Smooth muscle cell (in vitro differentiated cells): ENCODE measurements around the gene CAPN8. TPM values are rescaled to one million over a fixed set of nuclear protein-coding genes. Genes with fewer than 3 reads are reported as not detected.
A peak's percentile ranks its signal among the peaks of the same experiment; 100 is the strongest.

Experiments
- DNase-seq: peaks from one replicate; lab custom pipeline; 2025; ENCODE audit not compliant: unreplicated experiment; lab: John Stamatoyannopoulos, UW
- H2AFZ ChIP-seq: fragments of 200-600 bp; sonication (generic); 2 replicates; pipeline ENCODE4 v1.6.0; 2016; ENCODE audit warnings: antibody characterized with exemption, low read depth, mild to moderate bottlenecking
- H3F3A ChIP-seq: fragments of 200-600 bp; sonication (generic); 2 replicates; pipeline ENCODE4 v1.6.0; 2017; ENCODE audit warnings: antibody characterized with exemption, low read depth
- H3K27ac ChIP-seq: fragments of 200-600 bp; sonication (generic); 2 replicates; pipeline ENCODE4 v1.5.1; 2016; ENCODE audit warnings: low read depth, mild to moderate bottlenecking
- H3K27me3 ChIP-seq: fragments of 200-600 bp; sonication (generic); 2 replicates; pipeline ENCODE4 v1.6.1; 2016; ENCODE audit warnings: low read depth, mild to moderate bottlenecking
- H3K36me3 ChIP-seq: fragments of 200-600 bp; sonication (generic); 2 replicates; pipeline ENCODE4 v1.5.1; 2016; ENCODE audit warnings: low read depth
- H3K4me1 ChIP-seq: fragments of 200-600 bp; sonication (generic); 2 replicates; pipeline ENCODE4 v1.5.1; 2016; ENCODE audit warnings: low read depth
- H3K4me2 ChIP-seq: fragments of 200-600 bp; sonication (generic); 2 replicates; pipeline ENCODE4 v1.6.0; 2016; ENCODE audit warnings: mild to moderate bottlenecking
- H3K4me3 ChIP-seq: fragments of 200-600 bp; sonication (generic); 2 replicates; pipeline ENCODE4 v1.5.1; 2016; ENCODE audit warnings: mild to moderate bottlenecking
- H3K79me2 ChIP-seq: fragments of 200-600 bp; sonication (generic); 2 replicates; pipeline ENCODE4 v1.6.0; 2016; ENCODE audit warnings: low read depth, mild to moderate bottlenecking
- H3K9ac ChIP-seq: fragments of 200-600 bp; sonication (generic); 2 replicates; pipeline ENCODE4 v1.6.0; 2016; ENCODE audit warnings: low read depth
- H3K9me3 ChIP-seq: fragments of 200-600 bp; sonication (generic); replicated peaks from 2 replicates; pipeline ENCODE4 v1.5.1; 2016; ENCODE audit warnings: low read depth
- H4K20me1 ChIP-seq: fragments of 200-600 bp; sonication (generic); 2 replicates; pipeline ENCODE4 v1.6.0; 2016; ENCODE audit warnings: low read depth
- WGBS: methylation state at CpG from one replicate; pipeline ENCODE4 v1.1.7; 2016; ENCODE audit warnings: low lambda C conversion rate; 5-methylcytosine and 5-hydroxymethylcytosine counted together
- polyA plus RNA-seq: library from polyadenylated mRNA; unstranded; fragments of >200 nt; fragmentation: Nextera tagmentation; extraction: Ambion mirVana; gene quantifications from 2 replicates; pipeline ENCODE4 v1.2.1, GENCODE V29; 2016
- total RNA-seq: library from RNA; depleted of rRNA; stranded (reverse); fragments of >200 nt; gene quantifications from 2 replicates; pipeline ENCODE4 v1.2.3, GENCODE V29; 2014
- TF ChIP-seq, protein P1 (sequence below): fragments of 200-600 bp; sonication (generic); IDR thresholded peaks from 2 replicates; pipeline ENCODE4 v1.5.1; 2017; ENCODE audit warnings: borderline replicate concordance, mild to moderate bottlenecking, antibody characterized with exemption; ENCODE audit not compliant: insufficient read depth, poor library complexity, severe bottlenecking

CAPN8 gene
- total and polyA plus RNA-seq, 2 experiments from 2014 or later = not detected

DNA sequence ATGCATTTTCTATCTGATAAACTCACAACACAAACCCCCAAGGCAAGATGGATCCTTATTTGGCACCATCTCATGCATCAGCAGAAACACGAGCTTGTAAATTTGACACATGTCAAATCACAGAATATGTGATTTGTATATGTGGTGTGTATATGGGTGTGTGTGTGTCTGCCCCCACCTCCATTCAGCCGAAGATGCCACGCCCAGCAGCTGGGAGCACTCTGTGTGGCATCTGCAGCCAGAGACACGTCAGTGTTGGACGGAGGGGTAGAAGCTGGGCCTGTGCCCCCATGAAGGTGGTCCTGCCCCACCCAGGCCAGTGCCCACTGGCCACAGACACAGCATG, 108.4 kb downstream of the CAPN8 start:
- Histone ChIP-seq H4K20me1 (no peaks in the 10 kb centered on the region), H3K9ac (no peak overlapping the region), H3K4me3 (no peak overlapping the region), H3K79me2 (no peaks in the 10 kb centered on the region), H3K9me3 (no peaks in the 10 kb centered on the region), H3K36me3 (no peaks in the 10 kb centered on the region), H3K27ac (no peak overlapping the region), H3K4me2 (no peak overlapping the region), H3K27me3 (no peaks in the 10 kb centered on the region), H3K4me1 (no peaks in the 10 kb centered on the region), H2AFZ (no peak overlapping the region), H3F3A (no peaks in the 10 kb centered on the region)
- WGBS = 66% methylated on average over 5 of the region's 5 CpGs
- TF ChIP-seq, protein P1, sequence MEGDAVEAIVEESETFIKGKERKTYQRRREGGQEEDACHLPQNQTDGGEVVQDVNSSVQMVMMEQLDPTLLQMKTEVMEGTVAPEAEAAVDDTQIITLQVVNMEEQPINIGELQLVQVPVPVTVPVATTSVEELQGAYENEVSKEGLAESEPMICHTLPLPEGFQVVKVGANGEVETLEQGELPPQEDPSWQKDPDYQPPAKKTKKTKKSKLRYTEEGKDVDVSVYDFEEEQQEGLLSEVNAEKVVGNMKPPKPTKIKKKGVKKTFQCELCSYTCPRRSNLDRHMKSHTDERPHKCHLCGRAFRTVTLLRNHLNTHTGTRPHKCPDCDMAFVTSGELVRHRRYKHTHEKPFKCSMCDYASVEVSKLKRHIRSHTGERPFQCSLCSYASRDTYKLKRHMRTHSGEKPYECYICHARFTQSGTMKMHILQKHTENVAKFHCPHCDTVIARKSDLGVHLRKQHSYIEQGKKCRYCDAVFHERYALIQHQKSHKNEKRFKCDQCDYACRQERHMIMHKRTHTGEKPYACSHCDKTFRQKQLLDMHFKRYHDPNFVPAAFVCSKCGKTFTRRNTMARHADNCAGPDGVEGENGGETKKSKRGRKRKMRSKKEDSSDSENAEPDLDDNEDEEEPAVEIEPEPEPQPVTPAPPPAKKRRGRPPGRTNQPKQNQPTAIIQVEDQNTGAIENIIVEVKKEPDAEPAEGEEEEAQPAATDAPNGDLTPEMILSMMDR = no peak
- DNase-seq = no peak

DNA sequence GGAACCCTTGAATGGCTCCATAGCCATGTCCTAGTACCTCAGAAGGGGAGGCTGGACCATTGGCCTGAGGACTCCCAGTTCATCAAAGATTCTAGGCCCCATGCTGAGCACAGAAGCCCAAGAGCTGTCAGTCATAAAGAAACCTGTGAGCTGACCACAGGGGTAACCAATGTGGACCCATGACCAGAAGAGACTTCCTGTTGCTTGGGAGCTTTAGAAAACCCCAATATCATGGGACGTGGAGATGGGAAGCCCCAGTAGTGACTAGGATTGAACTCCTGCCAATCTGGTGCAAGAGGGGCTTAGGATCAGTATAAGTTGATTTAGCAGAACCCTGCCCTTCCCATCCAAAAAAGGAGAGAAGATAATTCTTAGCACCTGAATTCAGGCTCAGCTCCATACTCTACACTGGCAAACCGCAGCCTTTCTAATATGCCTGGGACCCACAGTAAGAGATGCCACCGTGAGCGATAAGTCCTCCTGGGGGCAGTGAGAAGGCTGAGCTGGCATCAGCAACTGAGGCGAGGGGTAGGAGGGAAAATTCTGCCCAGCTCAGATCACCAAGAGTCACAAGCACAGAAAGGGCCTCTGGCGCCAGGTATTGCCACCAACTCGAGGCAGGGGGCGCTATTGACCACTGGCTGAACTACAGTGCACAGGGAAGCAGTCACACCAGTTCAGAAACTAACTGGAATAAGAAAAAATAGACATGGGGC, 108.9 kb downstream of the CAPN8 start:
- H4K20me1 ChIP-seq = no peaks in the 10 kb centered on the region
- no peak overlapping the region for H2AFZ ChIP-seq
- peak; percentile 14 for DNase-seq
- H3K4me2 ChIP-seq = no peak overlapping the region
- no peak overlapping the region for H3K4me3 ChIP-seq
- H3K27ac ChIP-seq = no peak overlapping the region
- no peaks in the 10 kb centered on the region for H3K4me1 ChIP-seq
- no peak overlapping the region for H3K9ac ChIP-seq
- H3F3A ChIP-seq = no peaks in the 10 kb centered on the region
- 19% methylated on average over 8 of the region's 8 CpGs for WGBS
- H3K27me3 ChIP-seq = no peaks in the 10 kb centered on the region
- H3K9me3 ChIP-seq = no peaks in the 10 kb centered on the region
- TF ChIP-seq, protein P1 = peak; percentile 55
- H3K36me3 ChIP-seq = no peaks in the 10 kb centered on the region
- H3K79me2 ChIP-seq = no peaks in the 10 kb centered on the region

DNA sequence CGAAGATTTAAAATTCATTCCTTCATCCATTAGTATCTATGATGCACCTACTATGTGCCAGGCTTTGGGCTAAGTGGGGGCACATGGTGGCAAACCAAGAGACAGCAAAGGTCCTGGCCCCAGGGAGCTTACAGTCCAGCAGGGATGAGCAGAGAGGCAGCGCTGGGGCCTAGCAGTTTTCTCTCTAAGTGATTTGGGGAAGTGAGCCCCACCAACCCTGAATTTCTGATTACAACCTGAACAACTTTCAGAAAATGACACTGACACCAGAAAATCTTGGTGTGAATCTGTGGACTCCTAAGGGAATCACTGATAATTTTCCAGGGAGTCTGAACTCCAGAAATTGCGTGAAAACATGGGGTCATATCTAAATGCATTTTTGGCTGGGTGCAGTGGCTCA, 111.5 kb downstream of the CAPN8 start:
- 97% methylated on average over 3 of the region's 3 CpGs for WGBS
- H3K4me2 ChIP-seq = no peak overlapping the region
- no peaks in the 10 kb centered on the region for H3K9me3 ChIP-seq

More for the DNA sequence above, 111.5 kb downstream of the CAPN8 start:
- no peak overlapping the region for H3K4me3 ChIP-seq
- H3K4me1 ChIP-seq = no peaks in the 10 kb centered on the region
- no peak for DNase-seq
- no peaks in the 10 kb centered on the region for H3K27me3 ChIP-seq
- no peaks in the 10 kb centered on the region for H3F3A ChIP-seq
- no peaks in the 10 kb centered on the region for H3K79me2 ChIP-seq
- H3K9ac ChIP-seq = no peak overlapping the region
- H4K20me1 ChIP-seq = no peaks in the 10 kb centered on the region
- no peaks in the 10 kb centered on the region for H3K36me3 ChIP-seq
- no peak overlapping the region for H2AFZ ChIP-seq
- H3K27ac ChIP-seq = no peak overlapping the region
- TF ChIP-seq, protein P1 = no peak
